MV-4-11 (cell line): ENCODE measurements around the gene MXD4.
A peak's percentile ranks its signal among the peaks of the same experiment; 100 is the strongest.
"Not testable (repeated sequence)": the region's sequence is repeated elsewhere in the genome, so short reads cannot be mapped to it uniquely, and the experiment has no call there.

Source experiments
- DNase-seq: peaks from one replicate; lab custom pipeline; 2025; lab: John Stamatoyannopoulos, UW

The MXD4 gene

GRCh38 chr4:2250357-2251072, 11.4 kb downstream of the MXD4 start:
- DNase-seq, result no peak

GRCh38 chr4:2249526-2250356, 12.2 kb downstream of the MXD4 start:
- DNase-seq, result no peak

GRCh38 chr4:2248821-2249261, 13.1 kb downstream of the MXD4 start:
- DNase-seq, result no peak

GRCh38 chr4:2248044-2248780, 13.7 kb downstream of the MXD4 start:
- no peak for DNase-seq

GRCh38 chr4:2247128-2248043, 14.5 kb downstream of the MXD4 start:
- DNase-seq, result no peak

- DNase-seq, result no peak
These were observed 15.4 kb downstream of the MXD4 start for GRCh38 chr4:2246384-2247127.

GRCh38 chr4:2245787-2246275, 16.1 kb downstream of the MXD4 start:
- DNase-seq, result no peak

- DNase-seq, result no peak
These were observed 16.7 kb downstream of the MXD4 start for GRCh38 chr4:2245057-2245786.

GRCh38 chr4:2243681-2244380, 18.1 kb downstream of the MXD4 start:
- peak; percentile 80 for DNase-seq

GRCh38 chr4:2241410-2242353, 20.2 kb downstream of the MXD4 start, which contains the start of the genes HAUS3 and POLN:
HAUS3 (minus strand) TSS chr4:2242121; CDS start chr4:2240946, 1,175 bp downstream.
POLN (minus strand) TSS chr4:2242121; CDS start chr4:2229231, 12,890 bp downstream.
- peak; percentile 94 for DNase-seq

GRCh38 chr4:2241003-2241402, 20.9 kb downstream of the MXD4 start:
- DNase-seq, result no peak

- no peak for DNase-seq
These were observed 24.8 kb downstream of the MXD4 start for GRCh38 chr4:2236944-2237666.

GRCh38 chr4:2231082-2231481, 30.8 kb downstream of the MXD4 start:
- no peak for DNase-seq

GRCh38 chr4:2226261-2226660, 35.6 kb downstream of the MXD4 start:
- no peak for DNase-seq

- DNase-seq, result no peak
These were observed 39.1 kb downstream of the MXD4 start for GRCh38 chr4:2222838-2223237.

GRCh38 chr4:2221378-2221777, 40.5 kb downstream of the MXD4 start:
- not testable (repeated sequence) for DNase-seq

- DNase-seq, result peak; percentile 49
These were observed 41.8 kb downstream of the MXD4 start for GRCh38 chr4:2220016-2220630.
